GM10248 (cell line): ENCODE data around the gene STOX2.

Experiments
- CTCF ChIA-PET: fragments of 300-600 bp; sonication (Branson Sonifier 250); formaldehyde crosslinking; extraction: SDS; loops from one replicate; lab custom pipeline; 2021; ENCODE audit warnings: antibody characterized with exemption; lab: Yijun Ruan, JAX
- POLR2A ChIA-PET: fragments of 350-650 bp; sonication (Branson Sonifier 250); formaldehyde crosslinking; extraction: SDS; loops from one replicate; lab custom pipeline; 2020; ENCODE audit warnings: antibody characterized with exemption; lab: Yijun Ruan, JAX
- DNase-seq: peaks from one replicate; pipeline ENCODE4 v3.0.0; 2012; ENCODE audit errors: extremely low spot score
- TF ChIP-seq, protein P1 (sequence below): IDR thresholded peaks from 2 replicates; pipeline ENCODE4 v1.5.1; 2012; ENCODE audit warnings: mild to moderate bottlenecking, low read depth; ENCODE audit errors: extremely low read depth, missing control alignments, control extremely low read depth

Gene STOX2

DNA sequence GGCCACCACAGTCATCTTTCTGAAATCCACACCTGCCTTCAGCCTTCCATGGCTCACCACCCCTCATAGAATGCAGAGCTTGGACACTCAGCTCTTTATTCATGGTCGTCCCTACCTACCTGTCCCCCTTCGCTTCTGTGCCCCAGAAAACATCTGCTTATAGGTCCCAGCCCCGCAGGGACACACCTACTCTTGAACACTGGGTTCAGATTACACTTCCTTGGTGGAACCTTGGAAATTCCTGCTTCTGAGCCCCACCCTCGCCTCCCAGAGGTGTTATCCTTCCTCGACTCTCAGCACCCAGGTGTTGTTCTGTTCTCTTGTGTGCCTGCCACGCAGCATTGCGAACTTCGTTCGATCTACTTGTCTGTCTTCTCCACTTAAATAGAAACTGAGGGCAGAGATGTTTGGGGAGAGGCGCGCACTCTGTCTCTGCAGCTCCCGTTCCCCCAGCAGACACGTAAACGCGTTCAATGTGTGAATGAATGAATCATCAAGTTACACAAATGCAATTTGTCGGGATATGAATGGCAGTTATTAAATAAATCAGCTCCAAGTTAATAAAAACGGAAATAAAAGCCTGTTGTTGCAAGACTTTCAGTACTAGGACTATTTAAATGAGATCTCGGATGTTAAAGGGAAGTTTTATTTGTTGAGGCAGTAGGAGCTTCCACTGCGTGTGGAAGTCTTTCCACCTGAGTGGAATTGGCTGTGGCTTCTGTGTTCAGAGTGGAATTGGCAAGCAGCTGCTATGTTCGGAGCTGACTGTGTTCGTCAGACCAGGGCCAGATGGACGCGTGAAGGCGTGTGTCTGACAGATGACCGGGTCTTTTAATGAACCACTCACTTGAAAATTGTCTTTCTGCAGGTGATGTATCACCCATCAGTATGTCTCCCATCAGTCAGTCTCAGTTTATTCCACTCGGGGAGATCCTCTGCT lies 95.6 kb downstream of the STOX2 start:
- CTCF ChIA-PET = no interaction called here
- TF ChIP-seq, protein P1, sequence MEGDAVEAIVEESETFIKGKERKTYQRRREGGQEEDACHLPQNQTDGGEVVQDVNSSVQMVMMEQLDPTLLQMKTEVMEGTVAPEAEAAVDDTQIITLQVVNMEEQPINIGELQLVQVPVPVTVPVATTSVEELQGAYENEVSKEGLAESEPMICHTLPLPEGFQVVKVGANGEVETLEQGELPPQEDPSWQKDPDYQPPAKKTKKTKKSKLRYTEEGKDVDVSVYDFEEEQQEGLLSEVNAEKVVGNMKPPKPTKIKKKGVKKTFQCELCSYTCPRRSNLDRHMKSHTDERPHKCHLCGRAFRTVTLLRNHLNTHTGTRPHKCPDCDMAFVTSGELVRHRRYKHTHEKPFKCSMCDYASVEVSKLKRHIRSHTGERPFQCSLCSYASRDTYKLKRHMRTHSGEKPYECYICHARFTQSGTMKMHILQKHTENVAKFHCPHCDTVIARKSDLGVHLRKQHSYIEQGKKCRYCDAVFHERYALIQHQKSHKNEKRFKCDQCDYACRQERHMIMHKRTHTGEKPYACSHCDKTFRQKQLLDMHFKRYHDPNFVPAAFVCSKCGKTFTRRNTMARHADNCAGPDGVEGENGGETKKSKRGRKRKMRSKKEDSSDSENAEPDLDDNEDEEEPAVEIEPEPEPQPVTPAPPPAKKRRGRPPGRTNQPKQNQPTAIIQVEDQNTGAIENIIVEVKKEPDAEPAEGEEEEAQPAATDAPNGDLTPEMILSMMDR = no peak
- DNase-seq = no peak
- POLR2A ChIA-PET = no interaction called here

DNA sequence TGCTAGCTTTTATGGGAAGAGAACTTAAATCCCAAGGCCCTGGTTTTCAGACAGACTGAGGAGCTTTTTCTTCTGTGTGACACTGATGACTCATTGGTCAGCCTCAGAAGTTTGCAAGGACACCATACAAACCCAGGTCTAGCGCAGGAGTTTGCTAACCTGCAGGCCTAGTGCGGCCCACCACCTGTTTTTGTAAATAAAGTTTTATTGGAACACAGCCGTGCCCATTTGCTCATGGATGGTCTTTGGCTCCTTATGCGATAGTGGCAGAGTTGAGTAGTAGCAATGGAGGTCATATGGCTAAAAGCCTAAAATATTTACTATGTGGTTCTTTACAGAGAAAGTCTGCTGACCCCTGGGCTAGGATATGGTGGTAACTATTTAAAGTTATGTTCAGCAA lies 98.3 kb downstream of the STOX2 start:
- no peak for DNase-seq
- ChIA-PET POLR2A (no interaction called here), CTCF (interaction anchor here (2.3 kb wide), 1 partner anchor 24 kb away, joined by 4 read pairs; no protein-coding TSS in a partner anchor)
- TF ChIP-seq, protein P1 = no peak

DNA sequence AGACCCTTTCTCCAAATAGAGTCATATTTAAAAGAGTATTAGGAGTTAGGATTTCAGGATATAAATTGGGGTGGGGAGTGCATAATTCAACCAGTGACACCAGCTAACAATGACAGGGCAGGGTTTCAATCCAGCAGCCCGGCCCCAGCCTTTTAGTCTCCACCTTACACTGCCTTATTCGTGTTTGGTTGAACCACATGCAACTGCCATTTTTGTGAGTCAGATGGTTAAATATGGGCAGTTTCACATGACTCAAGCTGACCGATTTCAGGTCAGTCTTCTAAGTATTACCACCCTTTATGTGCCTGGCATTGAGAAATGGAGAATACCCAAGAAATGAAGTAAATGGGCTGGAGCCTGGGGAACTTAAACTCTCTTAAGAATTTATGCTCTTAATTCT lies 102.8 kb downstream of the STOX2 start:
- ChIA-PET POLR2A (no interaction called here), CTCF (no interaction called here)
- TF ChIP-seq, protein P1 = no peak
- no peak for DNase-seq

DNA sequence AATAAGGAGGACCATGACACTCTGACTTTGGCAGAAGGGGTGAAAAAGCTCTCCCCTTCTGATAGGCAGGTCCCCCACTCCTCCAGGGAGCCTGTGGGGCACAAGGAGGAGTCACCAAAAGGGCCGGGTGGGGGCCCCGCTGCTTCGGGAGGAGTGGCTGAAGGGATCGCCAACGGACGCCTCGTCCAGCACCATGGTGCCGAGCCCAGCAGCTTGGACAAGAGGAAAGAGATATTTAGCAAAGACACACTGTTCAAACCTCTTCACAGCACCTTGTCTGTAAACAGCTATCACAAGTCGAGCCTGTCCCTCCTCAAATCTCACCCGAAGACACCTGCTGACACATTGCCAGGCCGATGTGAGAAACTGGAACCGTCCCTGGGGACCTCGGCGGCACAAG lies 105.6 kb downstream of the STOX2 start:
- TF ChIP-seq, protein P1 = no peak
- ChIA-PET CTCF (no interaction called here), POLR2A (interaction anchor here (0.5 kb wide), 1 partner anchor 304 kb away, joined by 3 read pairs; no protein-coding TSS in a partner anchor)
- DNase-seq = no peak

DNA sequence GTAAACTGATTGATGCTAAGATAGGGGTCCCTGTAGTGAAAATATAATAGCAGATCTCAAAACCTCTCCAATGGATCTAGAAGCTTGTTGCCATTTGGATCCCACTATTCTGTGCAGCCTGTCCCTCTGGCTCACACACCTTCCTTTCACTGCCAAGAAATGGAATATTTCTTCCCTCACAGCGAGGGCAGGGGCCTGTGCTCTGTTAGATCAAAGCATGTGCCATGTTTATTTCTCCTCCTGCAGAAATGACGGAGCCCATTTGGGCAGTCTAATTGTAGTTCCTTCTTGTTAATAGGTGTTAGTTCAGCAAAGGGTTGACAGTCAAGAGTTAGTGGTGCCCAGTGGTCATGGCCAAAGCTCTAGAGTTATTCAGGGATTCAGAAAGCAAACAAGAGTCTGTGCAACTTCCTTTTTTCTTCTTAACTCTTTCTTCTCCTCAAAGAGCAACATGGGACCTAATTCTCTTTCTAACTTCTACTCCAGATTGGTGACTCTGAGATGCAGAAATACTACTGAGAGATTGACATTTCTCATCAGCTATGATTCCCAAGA lies 106.8 kb downstream of the STOX2 start:
- CTCF ChIA-PET = no interaction called here
- TF ChIP-seq, protein P1 = no peak
- no peak for DNase-seq
- POLR2A ChIA-PET = no interaction called here

DNA sequence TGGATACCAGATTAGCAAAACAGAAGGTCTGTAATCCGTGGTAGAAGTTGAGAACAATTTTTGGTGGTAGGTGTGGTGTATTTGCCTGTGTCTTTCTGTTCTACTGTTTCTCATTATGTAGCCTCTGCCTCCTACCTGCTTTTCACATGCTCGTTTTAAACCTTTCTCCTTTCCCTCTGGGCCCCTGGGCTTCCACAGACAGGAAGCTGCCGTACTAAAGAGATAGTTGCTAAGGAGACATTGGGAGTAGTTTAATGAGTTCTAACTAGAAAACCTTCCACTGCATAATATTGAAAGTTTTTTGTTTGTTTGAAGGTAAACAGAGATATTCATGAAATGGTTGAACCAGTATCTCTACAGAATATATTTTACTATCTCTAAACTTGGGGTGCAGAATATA lies 107.8 kb downstream of the STOX2 start:
- DNase-seq = no peak
- TF ChIP-seq, protein P1 = no peak
- ChIA-PET POLR2A (no interaction called here), CTCF (no interaction called here)
